Measurements from ENCODE around the gene TAAR1. TPM values are rescaled to one million over a fixed set of nuclear protein-coding genes. Genes with fewer than 3 reads are reported as not detected.
"Not testable (repeated sequence)": the region's sequence is repeated elsewhere in the genome, so short reads cannot be mapped to it uniquely, and the experiment has no call there.

Gene TAAR1, protein sequence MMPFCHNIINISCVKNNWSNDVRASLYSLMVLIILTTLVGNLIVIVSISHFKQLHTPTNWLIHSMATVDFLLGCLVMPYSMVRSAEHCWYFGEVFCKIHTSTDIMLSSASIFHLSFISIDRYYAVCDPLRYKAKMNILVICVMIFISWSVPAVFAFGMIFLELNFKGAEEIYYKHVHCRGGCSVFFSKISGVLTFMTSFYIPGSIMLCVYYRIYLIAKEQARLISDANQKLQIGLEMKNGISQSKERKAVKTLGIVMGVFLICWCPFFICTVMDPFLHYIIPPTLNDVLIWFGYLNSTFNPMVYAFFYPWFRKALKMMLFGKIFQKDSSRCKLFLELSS
- total RNA-seq, result not detected
- polyA plus RNA-seq (ENCODE audit: insufficient read depth in 1 of 8, insufficient read length in 8 of 8, low replicate concordance in 1 of 8), result not detected
- long read RNA-seq, donor 1, result 0 reads
- long read RNA-seq, donor 2, result 0 reads
- long read RNA-seq, donor 3, result 0 reads
- long read RNA-seq, donor 4, result 0 reads
- long read RNA-seq, donor 5, result 0 reads
- long read RNA-seq, donor 6, result 0 reads
- long read RNA-seq, donor 7, result 0 reads
- long read RNA-seq, donor 8, result 0 reads
- long read RNA-seq, donor 9, result 0 reads
- long read RNA-seq, donor 10, result 0 reads
- long read RNA-seq, donor 11, result 0 reads

DNA sequence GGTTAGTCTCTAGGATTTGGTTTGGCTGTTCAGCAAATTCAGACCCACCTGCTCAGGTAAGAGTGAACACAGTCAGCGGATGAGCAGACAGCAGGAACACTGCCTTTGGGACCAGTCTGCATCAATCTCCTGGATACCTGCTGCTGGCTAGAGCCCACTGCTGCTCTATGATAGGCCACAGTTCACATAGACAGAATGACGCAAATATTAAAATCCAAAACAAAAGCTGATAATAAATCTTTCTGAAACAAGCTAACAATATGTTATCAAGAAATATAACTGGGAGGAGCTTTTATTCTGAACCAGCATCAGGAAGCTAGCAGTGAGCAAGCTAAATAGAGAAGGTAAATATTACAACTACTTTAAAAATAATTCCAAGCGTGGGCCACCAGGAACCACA lies at the start of gene TAAR1:
Gene TAAR1 (minus strand): TSS at position 101 of the 400 bp plus-strand sequence. CDS start 13,179 bp downstream, outside the sequence.
- H3K27me3 ChIP-seq (ENCODE audit: control insufficient read depth, insufficient read depth, low read length), result no peaks in the 10 kb centered on the region
- 88% methylated on average over 1 of the region's 3 CpGs for WGBS (ENCODE audit: insufficient coverage)

DNA sequence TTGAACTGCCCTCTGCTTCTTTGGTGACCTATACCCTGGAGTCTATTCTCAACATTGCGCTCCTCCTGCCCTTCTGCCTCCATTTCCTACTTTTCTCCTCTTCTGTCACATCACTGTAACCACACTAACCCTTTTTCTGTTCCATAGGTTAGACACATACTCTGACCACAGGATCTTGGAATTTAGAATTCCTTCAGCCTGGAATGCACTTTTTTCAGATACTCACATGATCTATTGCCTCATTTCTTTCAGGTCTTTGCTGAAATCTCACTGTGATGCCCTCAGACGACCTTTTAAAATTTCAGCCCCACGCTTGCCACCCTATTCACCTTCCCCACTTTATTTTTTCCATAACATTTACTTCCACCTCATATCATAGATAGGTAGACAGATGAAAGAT lies 49.8 kb upstream of the TAAR1 start:
- Histone ChIP-seq H3K36me3 (ENCODE audit: control insufficient read depth, insufficient read depth, low read length) (no peaks in the 10 kb centered on the region), H3K27ac (ENCODE audit: low read length) (no peak overlapping the region), H3K27me3 (ENCODE audit: control insufficient read depth, insufficient read depth, low read length) (no peaks in the 10 kb centered on the region), H3K4me1 (ENCODE audit: control insufficient read depth, insufficient read depth, low read length) (no peaks in the 10 kb centered on the region), H3K4me3 (ENCODE audit: low read length) (no peak overlapping the region), H3K9me3 (replicated peaks; ENCODE audit: control insufficient read depth, low read depth, low read length) (no peaks in the 10 kb centered on the region)
- WGBS (ENCODE audit: insufficient coverage), result 72% methylated on average over 2 of the region's 3 CpGs
- DNase-seq, result no peak

More for the DNA sequence above, at the start of gene TAAR1:
- DNase-seq, result no peak
- Histone ChIP-seq H3K27ac (ENCODE audit: low read length) (no peak within 1 kb of the TSS), H3K4me1 (ENCODE audit: control insufficient read depth, insufficient read depth, low read length) (no peaks in the 10 kb centered on the region), H3K9me3 (replicated peaks; ENCODE audit: control insufficient read depth, low read depth, low read length) (no peaks in the 10 kb centered on the region), H3K36me3 (ENCODE audit: control insufficient read depth, insufficient read depth, low read length) (no peaks in the 10 kb centered on the region), H3K4me3 (ENCODE audit: low read length) (no peak within 1 kb of the TSS)

DNA sequence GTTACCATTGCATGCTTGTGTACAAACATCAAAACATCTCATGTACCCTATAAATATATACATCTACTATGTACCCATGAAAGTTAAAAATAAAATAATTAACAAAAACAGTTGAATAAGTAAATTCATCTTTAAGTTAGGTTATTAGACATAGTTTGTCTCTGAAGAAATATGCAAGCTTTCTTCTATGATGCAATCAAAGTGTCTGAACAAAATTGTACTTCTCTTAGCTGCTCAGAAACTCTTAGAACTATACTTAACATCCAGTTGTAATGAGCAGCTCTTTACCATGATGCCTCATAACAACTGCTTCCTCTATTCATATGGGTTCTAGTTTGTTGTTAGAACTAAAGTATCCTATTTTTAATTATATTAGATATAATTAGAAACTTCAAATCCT lies 49.0 kb upstream of the TAAR1 start:
- Histone ChIP-seq H3K4me3 (ENCODE audit: low read length) (no peak overlapping the region), H3K27ac (ENCODE audit: low read length) (no peak overlapping the region), H3K27me3 (ENCODE audit: control insufficient read depth, insufficient read depth, low read length) (no peaks in the 10 kb centered on the region), H3K4me1 (ENCODE audit: control insufficient read depth, insufficient read depth, low read length) (no peaks in the 10 kb centered on the region), H3K36me3 (ENCODE audit: control insufficient read depth, insufficient read depth, low read length) (no peaks in the 10 kb centered on the region), H3K9me3 (replicated peaks; ENCODE audit: control insufficient read depth, low read depth, low read length) (no peaks in the 10 kb centered on the region)
- DNase-seq, result no peak

DNA sequence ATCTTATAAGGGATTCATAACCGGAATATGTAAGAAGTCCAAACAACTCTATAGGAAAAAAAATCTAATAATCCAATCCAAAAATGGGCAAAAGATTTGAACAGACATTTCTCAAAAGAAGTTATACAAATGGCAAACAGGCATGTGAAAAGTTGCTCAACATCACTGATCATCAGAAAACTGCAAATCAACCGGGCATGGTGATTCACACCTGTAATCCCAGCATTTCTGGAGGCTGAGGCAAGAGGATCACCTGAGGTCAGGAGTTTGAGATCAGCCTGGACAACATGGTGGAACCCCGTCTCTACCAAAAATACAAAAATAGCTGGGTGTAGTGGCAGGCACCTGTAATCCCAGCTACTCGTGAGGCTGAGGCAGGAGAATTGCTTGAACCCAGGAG lies 47.8 kb upstream of the TAAR1 start:
- not testable (repeated sequence) for H3K27ac ChIP-seq (ENCODE audit: low read length); H3K27me3 ChIP-seq (ENCODE audit: control insufficient read depth, insufficient read depth, low read length); H3K4me3 ChIP-seq (ENCODE audit: low read length); H3K4me1 ChIP-seq (ENCODE audit: control insufficient read depth, insufficient read depth, low read length); H3K36me3 ChIP-seq (ENCODE audit: control insufficient read depth, insufficient read depth, low read length); DNase-seq; H3K9me3 ChIP-seq (replicated peaks; ENCODE audit: control insufficient read depth, low read depth, low read length)
- no CpG with 5 or more reads among the region's 4 CpGs for WGBS (ENCODE audit: insufficient coverage)

DNA sequence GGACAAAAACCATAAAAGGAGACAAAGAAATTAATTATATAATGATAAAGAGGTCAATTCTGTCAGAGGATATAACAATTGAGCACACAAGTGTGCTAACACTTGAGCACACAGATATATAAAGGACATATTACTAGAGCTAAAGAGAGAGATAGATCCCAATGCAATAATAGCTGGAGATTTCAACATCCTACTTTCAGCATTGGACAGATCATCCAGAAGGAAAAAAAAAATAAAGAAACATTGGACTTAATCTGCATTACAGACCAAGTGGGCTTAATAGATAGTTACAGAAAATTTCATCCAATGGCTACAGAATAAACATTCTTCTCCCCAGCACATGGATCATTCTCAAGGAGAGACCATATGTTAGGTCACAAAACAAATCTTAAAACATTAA lies 45.0 kb upstream of the TAAR1 start:
- no peaks in the 10 kb centered on the region for H3K9me3 ChIP-seq (replicated peaks; ENCODE audit: control insufficient read depth, low read depth, low read length)
- H3K4me1 ChIP-seq (ENCODE audit: control insufficient read depth, insufficient read depth, low read length), result no peaks in the 10 kb centered on the region
- H3K27me3 ChIP-seq (ENCODE audit: control insufficient read depth, insufficient read depth, low read length), result no peaks in the 10 kb centered on the region
- DNase-seq, result no peak
- no peak overlapping the region for H3K4me3 ChIP-seq (ENCODE audit: low read length)
- no peak overlapping the region for H3K27ac ChIP-seq (ENCODE audit: low read length)
- H3K36me3 ChIP-seq (ENCODE audit: control insufficient read depth, insufficient read depth, low read length), result no peaks in the 10 kb centered on the region

DNA sequence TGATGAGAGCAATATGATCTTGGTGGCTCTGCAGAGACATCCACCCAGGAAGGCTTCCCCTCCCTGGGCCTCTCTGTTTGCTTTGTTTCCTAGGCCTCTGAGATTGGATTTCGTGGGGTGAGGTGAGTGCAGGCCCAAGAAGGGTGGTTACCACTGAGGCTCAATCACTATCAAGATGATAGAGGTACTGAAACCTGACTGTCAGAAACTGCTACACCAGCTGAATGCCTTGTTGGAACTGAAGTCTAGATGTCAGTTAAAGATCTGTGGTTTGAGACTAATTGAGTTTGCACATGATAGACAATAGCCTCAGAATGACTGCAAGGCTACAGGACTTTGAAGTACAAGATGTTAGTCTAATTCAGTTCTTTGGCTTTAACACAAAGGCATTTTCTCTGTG lies 39.6 kb upstream of the TAAR1 start:
- peaks cover 3% of the 10 kb centered on the region for H3K9me3 ChIP-seq (replicated peaks; ENCODE audit: control insufficient read depth, low read depth, low read length)
- H3K27ac ChIP-seq (ENCODE audit: low read length), result no peak overlapping the region
- H3K27me3 ChIP-seq (ENCODE audit: control insufficient read depth, insufficient read depth, low read length), result no peaks in the 10 kb centered on the region
- DNase-seq, result no peak
- H3K4me1 ChIP-seq (ENCODE audit: control insufficient read depth, insufficient read depth, low read length), result no peaks in the 10 kb centered on the region
- H3K36me3 ChIP-seq (ENCODE audit: control insufficient read depth, insufficient read depth, low read length), result no peaks in the 10 kb centered on the region
- no peak overlapping the region for H3K4me3 ChIP-seq (ENCODE audit: low read length)
- 14% methylated on average over 1 of the region's 1 CpG for WGBS (ENCODE audit: insufficient coverage)

DNA sequence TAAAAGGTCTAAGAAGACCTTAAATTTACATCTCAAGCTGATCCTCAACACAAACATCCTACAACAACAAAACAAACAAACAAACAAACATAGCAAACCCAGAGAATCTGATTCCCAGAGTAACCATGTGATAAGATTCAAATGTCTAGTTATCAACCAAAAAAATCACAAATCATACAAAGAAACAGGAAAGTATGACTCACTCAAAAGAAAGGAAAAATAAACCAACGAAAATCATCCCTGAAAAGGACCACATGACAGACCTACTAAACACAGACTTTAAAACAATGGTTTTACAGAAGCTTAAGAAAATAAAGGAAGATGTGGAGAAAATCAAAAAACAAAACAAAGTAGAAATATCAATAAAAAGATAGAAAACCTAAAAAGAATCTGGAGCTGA lies 36.8 kb upstream of the TAAR1 start:
- DNase-seq, result no peak
- H3K4me3 ChIP-seq (ENCODE audit: low read length), result no peak overlapping the region
- WGBS (ENCODE audit: insufficient coverage), result no CpG with 5 or more reads among the region's 1 CpG
- H3K9me3 ChIP-seq (replicated peaks; ENCODE audit: control insufficient read depth, low read depth, low read length), result peaks cover 3% of the 10 kb centered on the region
- no peaks in the 10 kb centered on the region for H3K36me3 ChIP-seq (ENCODE audit: control insufficient read depth, insufficient read depth, low read length)
- no peaks in the 10 kb centered on the region for H3K27me3 ChIP-seq (ENCODE audit: control insufficient read depth, insufficient read depth, low read length)
- no peaks in the 10 kb centered on the region for H3K4me1 ChIP-seq (ENCODE audit: control insufficient read depth, insufficient read depth, low read length)
- no peak overlapping the region for H3K27ac ChIP-seq (ENCODE audit: low read length)

DNA sequence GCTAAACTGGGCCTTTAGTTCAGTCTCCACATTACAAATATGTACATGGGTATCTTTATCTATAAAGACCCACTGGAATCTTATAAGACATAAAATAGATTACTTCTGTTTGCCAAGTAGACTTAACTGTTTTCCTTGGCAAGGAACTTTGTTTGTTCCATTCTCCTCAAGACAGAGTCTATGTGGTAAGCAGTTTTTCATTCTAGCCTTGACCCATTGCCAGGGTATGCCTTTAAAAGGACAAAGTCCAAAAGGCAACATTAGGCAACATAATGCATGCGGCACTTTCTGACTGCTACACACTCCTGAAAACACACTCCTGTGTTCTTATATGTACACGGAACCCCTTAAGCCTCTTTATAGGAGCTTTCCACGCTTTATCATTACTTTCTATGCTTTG lies 34.5 kb upstream of the TAAR1 start:
- Histone ChIP-seq H3K27ac (ENCODE audit: low read length) (no peak overlapping the region), H3K4me3 (ENCODE audit: low read length) (no peak overlapping the region), H3K27me3 (ENCODE audit: control insufficient read depth, insufficient read depth, low read length) (no peaks in the 10 kb centered on the region), H3K36me3 (ENCODE audit: control insufficient read depth, insufficient read depth, low read length) (no peaks in the 10 kb centered on the region), H3K4me1 (ENCODE audit: control insufficient read depth, insufficient read depth, low read length) (no peaks in the 10 kb centered on the region), H3K9me3 (replicated peaks; ENCODE audit: control insufficient read depth, low read depth, low read length) (peaks cover 3% of the 10 kb centered on the region)
- no peak for DNase-seq
- 93% methylated on average over 2 of the region's 3 CpGs for WGBS (ENCODE audit: insufficient coverage)

DNA sequence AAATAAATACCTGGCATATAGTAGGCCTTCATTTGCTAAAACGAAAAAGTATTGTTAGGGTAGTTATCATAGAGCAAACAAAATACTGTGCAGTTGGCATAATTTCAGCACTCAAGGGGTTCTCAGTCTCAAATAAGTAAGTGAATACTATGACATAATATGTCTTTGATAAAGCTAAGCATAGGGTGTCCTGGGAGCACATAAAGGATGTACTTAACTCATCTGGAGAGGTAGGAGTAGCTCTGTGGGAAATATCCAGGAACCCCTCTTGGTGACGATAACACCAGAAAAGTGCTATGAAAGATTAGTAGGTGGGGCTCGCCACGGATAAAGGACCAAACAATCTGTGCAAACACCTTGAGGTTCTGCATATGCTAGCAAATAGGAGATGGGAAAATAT lies 31.7 kb upstream of the TAAR1 start:
- H3K36me3 ChIP-seq (ENCODE audit: control insufficient read depth, insufficient read depth, low read length), result no peaks in the 10 kb centered on the region
- no peaks in the 10 kb centered on the region for H3K4me1 ChIP-seq (ENCODE audit: control insufficient read depth, insufficient read depth, low read length)
- H3K27ac ChIP-seq (ENCODE audit: low read length), result no peak overlapping the region
- no peaks in the 10 kb centered on the region for H3K27me3 ChIP-seq (ENCODE audit: control insufficient read depth, insufficient read depth, low read length)
- no peak for DNase-seq
- no peak overlapping the region for H3K4me3 ChIP-seq (ENCODE audit: low read length)
- H3K9me3 ChIP-seq (replicated peaks; ENCODE audit: control insufficient read depth, low read depth, low read length), result peaks cover 3% of the 10 kb centered on the region
- WGBS (ENCODE audit: insufficient coverage), result 85% methylated on average over 3 of the region's 4 CpGs

DNA sequence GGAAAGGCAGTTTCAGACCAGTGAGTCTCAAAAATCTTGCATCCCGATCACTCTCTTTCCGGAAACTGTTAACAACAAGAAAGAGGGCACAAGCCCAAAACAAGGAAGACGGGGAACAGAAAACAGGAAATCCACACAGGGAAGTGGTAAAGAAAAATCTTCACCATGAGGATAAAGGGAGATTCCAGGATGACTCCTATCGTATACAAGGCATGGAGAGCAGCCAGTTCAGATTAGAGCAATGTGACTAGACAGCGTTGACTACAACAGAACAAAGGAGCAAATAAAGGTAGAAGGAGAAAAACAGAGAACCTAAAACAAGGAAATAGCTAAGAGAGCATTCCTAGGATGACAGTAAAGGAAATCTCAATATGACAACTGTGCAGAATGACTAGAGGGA lies 28.3 kb upstream of the TAAR1 start:
- H3K4me1 ChIP-seq (ENCODE audit: control insufficient read depth, insufficient read depth, low read length), result no peaks in the 10 kb centered on the region
- no peak overlapping the region for H3K27ac ChIP-seq (ENCODE audit: low read length)
- DNase-seq, result no peak

More for the DNA sequence above, 28.3 kb upstream of the TAAR1 start:
- Histone ChIP-seq H3K27me3 (ENCODE audit: control insufficient read depth, insufficient read depth, low read length) (no peaks in the 10 kb centered on the region), H3K36me3 (ENCODE audit: control insufficient read depth, insufficient read depth, low read length) (no peaks in the 10 kb centered on the region), H3K4me3 (ENCODE audit: low read length) (no peak overlapping the region), H3K9me3 (replicated peaks; ENCODE audit: control insufficient read depth, low read depth, low read length) (no peaks in the 10 kb centered on the region)
- 63% methylated on average over 2 of the region's 5 CpGs for WGBS (ENCODE audit: insufficient coverage)
